ENCODE results near the gene ARHGEF7. TPM values are rescaled to one million over a fixed set of nuclear protein-coding genes. Genes with fewer than 3 reads are reported as not detected.

ARHGEF7 gene
- total RNA-seq, 2 donors from 2014 or later = 117 to 152 TPM

GRCh38 chr13:111090169-111090568 is 24.9 kb upstream of the ARHGEF7 start:
- Histone ChIP-seq H3K4me1 (ENCODE audit: control insufficient read depth in 1 of 2, low read depth in 2 of 2) (no peaks in the 10 kb centered on the region), H3K27ac (no peak overlapping the region), H3K27me3 (replicated peaks; ENCODE audit: insufficient read depth) (no peaks in the 10 kb centered on the region), H3K4me3 (no peak overlapping the region), H3K9me3 (no peaks in the 10 kb centered on the region), H3K36me3 (no peaks in the 10 kb centered on the region)
- DNase-seq (ENCODE audit: low spot score) (no peak), ATAC-seq (ENCODE audit: insufficient number of reproducible peaks, low FRiP score, low read depth) (no peak)
- TF ChIP-seq CTCF (IDR thresholded peaks at IDR 0.05) = no peak

- no peak for DNase-seq (ENCODE audit: low spot score)
- no peak for ATAC-seq (ENCODE audit: insufficient number of reproducible peaks, low FRiP score, low read depth)
- Histone ChIP-seq H3K27me3 (replicated peaks; ENCODE audit: insufficient read depth) (no peaks in the 10 kb centered on the region), H3K4me3 (no peak overlapping the region), H3K4me1 (ENCODE audit: control insufficient read depth in 1 of 2, low read depth in 2 of 2) (no peaks in the 10 kb centered on the region), H3K36me3 (no peaks in the 10 kb centered on the region), H3K27ac (no peak overlapping the region), H3K9me3 (no peaks in the 10 kb centered on the region)
- no peak for TF ChIP-seq CTCF (IDR thresholded peaks at IDR 0.05)
These were observed 22.4 kb upstream of the ARHGEF7 start for GRCh38 chr13:111092685-111093084.

GRCh38 chr13:111093136-111093535 is 22.0 kb upstream of the ARHGEF7 start:
- Histone ChIP-seq H3K27me3 (replicated peaks; ENCODE audit: insufficient read depth) (no peaks in the 10 kb centered on the region), H3K27ac (no peak overlapping the region), H3K9me3 (no peaks in the 10 kb centered on the region), H3K4me1 (ENCODE audit: control insufficient read depth in 1 of 2, low read depth in 2 of 2) (no peaks in the 10 kb centered on the region), H3K4me3 (no peak overlapping the region), H3K36me3 (no peaks in the 10 kb centered on the region)
- TF ChIP-seq CTCF (IDR thresholded peaks at IDR 0.05) = no peak
- ATAC-seq (ENCODE audit: insufficient number of reproducible peaks, low FRiP score, low read depth) (no peak), DNase-seq (ENCODE audit: low spot score) (no peak)

- Histone ChIP-seq H3K4me1 (ENCODE audit: control insufficient read depth in 1 of 2, low read depth in 2 of 2) (no peaks in the 10 kb centered on the region), H3K4me3 (no peak overlapping the region), H3K9me3 (no peaks in the 10 kb centered on the region), H3K36me3 (no peaks in the 10 kb centered on the region), H3K27ac (no peak overlapping the region), H3K27me3 (replicated peaks; ENCODE audit: insufficient read depth) (no peaks in the 10 kb centered on the region)
- no peak for ATAC-seq (ENCODE audit: insufficient number of reproducible peaks, low FRiP score, low read depth)
- DNase-seq (ENCODE audit: low spot score) = no peak
- TF ChIP-seq CTCF (IDR thresholded peaks at IDR 0.05) = no peak
These were observed 21.5 kb upstream of the ARHGEF7 start for GRCh38 chr13:111093634-111094033.

GRCh38 chr13:111095031-111095840 is 19.9 kb upstream of the ARHGEF7 start:
- ATAC-seq (ENCODE audit: insufficient number of reproducible peaks, low FRiP score, low read depth) (no peak), DNase-seq (ENCODE audit: low spot score) (no peak)
- Histone ChIP-seq H3K4me3 (no peak overlapping the region), H3K4me1 (ENCODE audit: control insufficient read depth in 1 of 2, low read depth in 2 of 2) (no peaks in the 10 kb centered on the region), H3K36me3 (no peaks in the 10 kb centered on the region), H3K9me3 (no peaks in the 10 kb centered on the region), H3K27ac (no peak overlapping the region), H3K27me3 (replicated peaks; ENCODE audit: insufficient read depth) (no peaks in the 10 kb centered on the region)
- no peak for TF ChIP-seq CTCF (IDR thresholded peaks at IDR 0.05)

Measured in thoracic aorta (tissue), 2 donors.